Measurements from ENCODE around the gene RAB27A.
A peak's percentile ranks its signal among the peaks of the same experiment; 100 is the strongest.

The RAB27A gene

DNA sequence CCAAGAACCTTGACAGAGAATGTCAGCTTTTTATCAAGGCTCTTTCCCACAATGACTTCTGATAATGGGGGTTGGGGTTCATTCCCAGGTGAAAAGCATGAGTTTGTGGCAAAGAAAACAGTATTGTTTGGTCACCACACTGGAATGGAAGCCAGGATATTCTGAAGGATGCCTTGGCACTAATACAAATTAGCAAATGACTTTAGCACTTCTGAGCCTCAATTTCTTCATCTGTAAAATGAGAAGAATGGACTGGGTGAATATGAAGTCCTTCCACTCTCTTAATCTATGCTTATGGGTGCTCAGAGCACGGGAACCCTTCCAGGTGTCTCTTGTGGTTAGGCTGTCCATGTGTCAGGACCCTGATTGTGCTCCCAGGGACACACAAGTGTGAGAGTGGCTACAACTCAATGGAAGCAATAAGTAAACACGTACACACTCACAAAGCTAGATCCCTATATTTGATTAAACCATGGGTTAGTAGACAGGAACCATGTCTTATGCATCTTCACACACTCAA, 21.4 kb downstream of the RAB27A start:
- Histone ChIP-seq H3K27ac (ENCODE audit: low read length, poor library complexity, severe bottlenecking) (no peak overlapping the region), H3K9ac (ENCODE audit: low read length) (no peak overlapping the region), H3K14ac (ENCODE audit: low read length in 2 of 2) (peak overlapping the region in 1 of 2 experiments; percentile 64), H3K36me3 (ENCODE audit: control insufficient read depth in 1 of 2, insufficient read depth in 2 of 2, low read depth in 1 of 2, low read length in 2 of 2) (peaks cover 0 to 13% of the 10 kb centered on the region in 2 experiments), H2BK120ac (ENCODE audit: low read depth, low read length) (no peak overlapping the region), H3K4me2 (ENCODE audit: low read length, poor library complexity, severe bottlenecking) (no peak overlapping the region), H3K23ac (ENCODE audit: low read length in 2 of 2) (no peak overlapping the region), H4K91ac (ENCODE audit: low read length) (no peak overlapping the region), H3K9me3 (ENCODE audit: control insufficient read depth, low read length) (no peaks in the 10 kb centered on the region), H2BK15ac (ENCODE audit: low read depth, poor library complexity, severe bottlenecking) (no peak overlapping the region), H4K8ac (ENCODE audit: low read length) (no peak overlapping the region), H3K79me1 (replicated peaks; ENCODE audit: low read length, poor library complexity, severe bottlenecking) (peaks cover 33% of the 10 kb centered on the region), H3K18ac (ENCODE audit: low read depth in 1 of 2, low read length in 2 of 2) (peak overlapping the region in 1 of 2 experiments; percentile 82), H3K4me3 (ENCODE audit: insufficient read depth in 1 of 2, low read depth in 1 of 2, low read length in 2 of 2) (no peak overlapping the region), H3K4me1 (ENCODE audit: control insufficient read depth, insufficient read depth, low read depth, low read length) (peaks cover 4% of the 10 kb centered on the region), H2BK12ac (ENCODE audit: low read length in 2 of 2) (peak overlapping the region in 1 of 2 experiments; percentile 86), H2AK5ac (ENCODE audit: low read length, severe bottlenecking) (no peak overlapping the region), H3K27me3 (ENCODE audit: control insufficient read depth in 1 of 2, insufficient read depth in 1 of 2, low read length in 2 of 2) (no peaks in the 10 kb centered on the region), H3K4ac (ENCODE audit: low read depth in 1 of 2, low read length in 2 of 2) (peak overlapping the region; percentile 40 to 55), H2AFZ (ENCODE audit: low read depth, low read length) (no peak overlapping the region), H2BK5ac (ENCODE audit: low read depth, low read length, poor library complexity, severe bottlenecking) (no peak overlapping the region)
- DNase-seq, result no peak
- 94% methylated on average over 2 of the region's 2 CpGs for WGBS

DNA sequence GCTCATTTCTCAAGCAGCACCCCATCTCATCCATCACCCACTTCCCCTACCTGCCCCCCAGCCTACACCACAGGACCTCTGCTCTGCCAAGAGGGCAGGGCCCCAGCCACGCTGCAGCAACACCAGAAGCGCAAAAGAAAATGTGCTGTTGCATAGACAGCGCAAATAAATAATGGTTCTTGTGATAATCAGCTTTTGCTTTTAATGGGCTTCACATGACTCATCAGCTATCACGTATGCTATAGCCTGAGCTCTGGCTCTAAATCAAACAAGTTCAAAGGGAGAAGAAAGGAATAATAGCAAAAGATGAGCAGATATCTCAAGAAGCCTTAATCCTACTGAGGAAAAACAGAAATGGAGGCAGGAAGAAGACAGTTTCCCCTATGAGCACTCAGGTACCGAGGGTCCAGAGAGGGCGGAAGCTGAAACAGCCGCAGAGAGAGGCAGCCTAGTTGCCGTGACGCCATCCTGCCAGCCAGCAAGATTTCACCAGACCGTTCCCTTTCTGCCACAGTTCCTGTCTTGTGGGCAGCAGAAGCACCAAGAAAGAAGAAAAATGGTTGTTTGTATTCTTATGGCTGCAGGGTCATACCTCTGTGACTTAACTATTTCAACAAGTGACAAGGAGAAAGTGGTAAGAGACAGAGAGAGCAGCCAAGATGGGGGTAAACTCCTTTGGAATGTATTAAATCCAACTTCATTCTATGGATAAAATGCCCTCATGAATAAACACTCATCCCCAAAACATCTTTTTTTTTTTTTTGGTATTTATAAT, 22.0 kb downstream of the RAB27A start:
- peaks cover 0 to 13% of the 10 kb centered on the region in 2 experiments for H3K36me3 ChIP-seq (ENCODE audit: control insufficient read depth in 1 of 2, insufficient read depth in 2 of 2, low read depth in 1 of 2, low read length in 2 of 2)
- H3K79me1 ChIP-seq (replicated peaks; ENCODE audit: low read length, poor library complexity, severe bottlenecking), result peaks cover 30% of the 10 kb centered on the region
- H3K27me3 ChIP-seq (ENCODE audit: control insufficient read depth in 1 of 2, insufficient read depth in 1 of 2, low read length in 2 of 2), result no peaks in the 10 kb centered on the region
- no peak overlapping the region for H2BK120ac ChIP-seq (ENCODE audit: low read depth, low read length)
- peak overlapping the region; percentile 52 for H4K91ac ChIP-seq (ENCODE audit: low read length)
- DNase-seq, result peak; percentile 91
- no peak overlapping the region for H3K14ac ChIP-seq (ENCODE audit: low read length in 2 of 2)
- no peak overlapping the region for H2AK5ac ChIP-seq (ENCODE audit: low read length, severe bottlenecking)
- peak overlapping the region; percentile 80 for H2BK15ac ChIP-seq (ENCODE audit: low read depth, poor library complexity, severe bottlenecking)
- H3K18ac ChIP-seq (ENCODE audit: low read depth in 1 of 2, low read length in 2 of 2), result peak overlapping the region; percentile 58 to 61
- peak overlapping the region in 1 of 2 experiments; percentile 58 for H2BK12ac ChIP-seq (ENCODE audit: low read length in 2 of 2)
- H3K23ac ChIP-seq (ENCODE audit: low read length in 2 of 2), result no peak overlapping the region
- peak overlapping the region; percentile 59 for H4K8ac ChIP-seq (ENCODE audit: low read length)
- no peak overlapping the region for H3K27ac ChIP-seq (ENCODE audit: low read length, poor library complexity, severe bottlenecking)
- peak overlapping the region; percentile 2 to 81 for H3K4ac ChIP-seq (ENCODE audit: low read depth in 1 of 2, low read length in 2 of 2)
- H2AFZ ChIP-seq (ENCODE audit: low read depth, low read length), result no peak overlapping the region
- H3K4me1 ChIP-seq (ENCODE audit: control insufficient read depth, insufficient read depth, low read depth, low read length), result peaks cover 4% of the 10 kb centered on the region
- peak overlapping the region; percentile 28 for H3K9ac ChIP-seq (ENCODE audit: low read length)
- no peak overlapping the region for H3K4me3 ChIP-seq (ENCODE audit: insufficient read depth in 1 of 2, low read depth in 1 of 2, low read length in 2 of 2)
- no peaks in the 10 kb centered on the region for H3K9me3 ChIP-seq (ENCODE audit: control insufficient read depth, low read length)
- H3K4me2 ChIP-seq (ENCODE audit: low read length, poor library complexity, severe bottlenecking), result no peak overlapping the region
- no peak overlapping the region for H2BK5ac ChIP-seq (ENCODE audit: low read depth, low read length, poor library complexity, severe bottlenecking)
- 25% methylated on average over 8 of the region's 10 CpGs for WGBS

DNA sequence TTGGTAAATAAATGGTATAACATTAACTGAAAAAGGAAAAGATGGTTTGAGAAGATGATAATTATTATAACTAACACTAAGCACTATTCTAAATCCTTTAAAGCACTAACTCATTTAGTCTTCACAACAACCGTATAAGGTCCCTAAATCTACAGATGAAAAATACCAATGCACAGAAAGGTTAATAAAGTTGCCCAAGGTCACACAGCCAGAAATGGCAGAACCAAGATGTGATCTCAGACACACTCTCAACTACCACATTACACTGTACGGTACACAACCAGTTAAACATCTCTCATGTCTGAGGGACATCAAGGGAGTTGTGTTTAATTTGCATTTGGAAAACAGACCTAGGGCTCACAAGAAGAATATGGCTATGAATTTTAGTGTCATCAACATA, 23.1 kb downstream of the RAB27A start:
- H3K4me3 ChIP-seq (ENCODE audit: insufficient read depth in 1 of 2, low read depth in 1 of 2, low read length in 2 of 2), result no peak overlapping the region
- peak overlapping the region in 1 of 2 experiments; percentile 35 for H3K18ac ChIP-seq (ENCODE audit: low read depth in 1 of 2, low read length in 2 of 2)
- H4K91ac ChIP-seq (ENCODE audit: low read length), result no peak overlapping the region
- H2AK5ac ChIP-seq (ENCODE audit: low read length, severe bottlenecking), result no peak overlapping the region
- H2BK5ac ChIP-seq (ENCODE audit: low read depth, low read length, poor library complexity, severe bottlenecking), result no peak overlapping the region
- H3K27me3 ChIP-seq (ENCODE audit: control insufficient read depth in 1 of 2, insufficient read depth in 1 of 2, low read length in 2 of 2), result no peaks in the 10 kb centered on the region
- peaks cover 4% of the 10 kb centered on the region for H3K4me1 ChIP-seq (ENCODE audit: control insufficient read depth, insufficient read depth, low read depth, low read length)
- H3K23ac ChIP-seq (ENCODE audit: low read length in 2 of 2), result no peak overlapping the region
- H4K8ac ChIP-seq (ENCODE audit: low read length), result no peak overlapping the region
- H3K4ac ChIP-seq (ENCODE audit: low read depth in 1 of 2, low read length in 2 of 2), result peak overlapping the region in 1 of 2 experiments; percentile 81
- peaks cover 30% of the 10 kb centered on the region for H3K79me1 ChIP-seq (replicated peaks; ENCODE audit: low read length, poor library complexity, severe bottlenecking)
- no peak overlapping the region for H2BK120ac ChIP-seq (ENCODE audit: low read depth, low read length)
- H2BK12ac ChIP-seq (ENCODE audit: low read length in 2 of 2), result peak overlapping the region in 1 of 2 experiments; percentile 48
- no peaks in the 10 kb centered on the region for H3K9me3 ChIP-seq (ENCODE audit: control insufficient read depth, low read length)
- H3K4me2 ChIP-seq (ENCODE audit: low read length, poor library complexity, severe bottlenecking), result no peak overlapping the region
- no peak overlapping the region for H3K14ac ChIP-seq (ENCODE audit: low read length in 2 of 2)
- H3K36me3 ChIP-seq (ENCODE audit: control insufficient read depth in 1 of 2, insufficient read depth in 2 of 2, low read depth in 1 of 2, low read length in 2 of 2), result peaks cover 0 to 13% of the 10 kb centered on the region in 2 experiments
- H3K27ac ChIP-seq (ENCODE audit: low read length, poor library complexity, severe bottlenecking), result no peak overlapping the region
- no peak for DNase-seq
- H2BK15ac ChIP-seq (ENCODE audit: low read depth, poor library complexity, severe bottlenecking), result no peak overlapping the region
- H2AFZ ChIP-seq (ENCODE audit: low read depth, low read length), result no peak overlapping the region
- 96% methylated on average over 1 of the region's 2 CpGs for WGBS
- H3K9ac ChIP-seq (ENCODE audit: low read length), result no peak overlapping the region

DNA sequence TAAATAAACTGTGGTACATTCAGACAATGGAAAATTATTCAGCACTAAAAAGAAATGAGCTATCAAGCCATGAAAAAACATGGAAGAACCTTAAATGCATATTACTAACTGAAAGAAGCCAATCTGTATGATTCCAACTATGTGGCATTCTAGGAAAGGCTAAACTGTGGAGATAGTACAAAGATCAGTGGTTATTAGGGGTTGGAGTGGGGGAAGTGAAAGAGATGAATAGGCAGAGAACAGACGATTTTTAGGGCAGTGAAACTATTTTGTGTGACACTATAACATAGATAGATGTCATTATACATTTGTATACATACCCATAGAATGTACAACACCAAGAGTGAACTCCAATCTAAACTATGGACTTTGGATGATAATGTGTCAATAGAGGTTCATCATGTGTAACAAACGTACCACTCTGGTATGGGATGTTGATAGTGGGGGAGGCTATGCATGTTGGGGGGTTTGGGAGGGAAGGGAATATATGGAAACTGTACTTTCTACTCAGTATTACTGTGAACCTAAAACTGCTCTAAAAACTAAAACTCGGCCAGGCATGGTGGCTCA, 29.0 kb downstream of the RAB27A start:
- no peak overlapping the region for H2BK12ac ChIP-seq (ENCODE audit: low read length in 2 of 2)
- no peak for DNase-seq
- H3K4me2 ChIP-seq (ENCODE audit: low read length, poor library complexity, severe bottlenecking), result no peak overlapping the region
- no peak overlapping the region for H2BK120ac ChIP-seq (ENCODE audit: low read depth, low read length)
- no peak overlapping the region for H2AK5ac ChIP-seq (ENCODE audit: low read length, severe bottlenecking)
- no peak overlapping the region for H3K14ac ChIP-seq (ENCODE audit: low read length in 2 of 2)
- H3K18ac ChIP-seq (ENCODE audit: low read depth in 1 of 2, low read length in 2 of 2), result no peak overlapping the region
- H3K4ac ChIP-seq (ENCODE audit: low read depth in 1 of 2, low read length in 2 of 2), result no peak overlapping the region
- no peak overlapping the region for H2AFZ ChIP-seq (ENCODE audit: low read depth, low read length)
- H3K79me1 ChIP-seq (replicated peaks; ENCODE audit: low read length, poor library complexity, severe bottlenecking), result peaks cover 9% of the 10 kb centered on the region
- no peak overlapping the region for H2BK15ac ChIP-seq (ENCODE audit: low read depth, poor library complexity, severe bottlenecking)
- no peaks in the 10 kb centered on the region for H3K27me3 ChIP-seq (ENCODE audit: control insufficient read depth in 1 of 2, insufficient read depth in 1 of 2, low read length in 2 of 2)
- 100% methylated on average over 2 of the region's 3 CpGs for WGBS
- H4K8ac ChIP-seq (ENCODE audit: low read length), result no peak overlapping the region
- peaks cover 0 to 15% of the 10 kb centered on the region in 2 experiments for H3K36me3 ChIP-seq (ENCODE audit: control insufficient read depth in 1 of 2, insufficient read depth in 2 of 2, low read depth in 1 of 2, low read length in 2 of 2)
- H2BK5ac ChIP-seq (ENCODE audit: low read depth, low read length, poor library complexity, severe bottlenecking), result no peak overlapping the region
- H3K4me1 ChIP-seq (ENCODE audit: control insufficient read depth, insufficient read depth, low read depth, low read length), result no peaks in the 10 kb centered on the region
- H3K27ac ChIP-seq (ENCODE audit: low read length, poor library complexity, severe bottlenecking), result no peak overlapping the region
- no peak overlapping the region for H4K91ac ChIP-seq (ENCODE audit: low read length)
- no peaks in the 10 kb centered on the region for H3K9me3 ChIP-seq (ENCODE audit: control insufficient read depth, low read length)
- H3K23ac ChIP-seq (ENCODE audit: low read length in 2 of 2), result no peak overlapping the region
- no peak overlapping the region for H3K9ac ChIP-seq (ENCODE audit: low read length)
- H3K4me3 ChIP-seq (ENCODE audit: insufficient read depth in 1 of 2, low read depth in 1 of 2, low read length in 2 of 2), result no peak overlapping the region

Measured in mesenchymal stem cell (in vitro differentiated cells and primary cell).